22Rv1 (cell line): Measurements from ENCODE around the gene MAPK9.

Source experiments
- H3K27ac ChIP-seq: fragments of 450-650 bp; 2 replicates; pipeline ENCODE4 v1.5.1; 2017
- CTCF ChIP-seq: fragments of 450-650 bp; IDR thresholded peaks from 2 replicates; pipeline ENCODE4 v1.5.1; 2017; ENCODE audit warnings: mild to moderate bottlenecking
- ZFX ChIP-seq: fragments of 450-650 bp; IDR thresholded peaks from 2 replicates; pipeline ENCODE4 v1.6.1; 2017; ENCODE audit warnings: antibody characterized with exemption, borderline replicate concordance

MAPK9 gene

DNA sequence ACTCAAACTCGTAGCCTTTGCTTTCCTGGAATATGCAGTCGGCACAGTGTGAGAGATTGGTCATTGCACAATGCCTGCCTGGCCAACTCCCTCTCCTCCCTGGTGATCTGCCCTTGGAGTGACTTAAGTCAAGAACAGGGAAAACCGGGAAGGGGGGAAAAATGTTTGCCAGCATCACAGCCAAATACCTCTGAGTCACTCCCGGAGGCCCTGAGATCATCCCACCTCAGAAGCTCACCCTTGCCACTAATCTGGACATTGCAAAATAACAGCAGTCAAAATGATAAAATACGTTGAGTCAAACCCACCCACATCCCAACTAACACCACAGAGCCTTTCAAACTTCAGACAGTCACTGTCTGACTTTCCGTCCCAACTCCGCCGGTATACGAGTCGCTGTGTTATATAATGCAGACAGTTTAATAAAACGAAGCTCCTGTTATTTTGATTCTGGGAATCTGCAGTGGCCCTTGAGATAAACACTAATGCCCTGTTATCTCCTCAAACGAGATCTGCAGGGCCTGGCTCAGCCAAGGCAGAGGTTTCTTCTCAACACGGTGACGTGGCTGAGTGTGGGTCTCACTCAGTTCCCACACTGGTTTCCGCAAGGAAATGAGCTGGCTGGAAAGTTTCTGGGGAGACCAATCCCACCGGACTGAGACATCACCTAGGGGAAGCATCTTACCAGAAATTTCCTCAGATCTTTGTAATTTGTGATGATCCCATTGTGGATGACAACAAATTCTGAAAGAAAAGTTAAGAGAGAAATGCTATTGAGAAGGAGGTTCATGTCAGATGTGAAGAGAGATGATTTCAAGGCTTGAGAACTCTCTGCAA is 39.1 kb upstream of the MAPK9 start:
- TF ChIP-seq CTCF: no peak
- no peak for TF ChIP-seq ZFX
- H3K27ac ChIP-seq: no peak overlapping the region

- TF ChIP-seq CTCF (no peak), ZFX (no peak)
- no peak overlapping the region for H3K27ac ChIP-seq
Observed at GRCh38 chr5:180330270-180330648, 38.4 kb upstream of the MAPK9 start.

DNA sequence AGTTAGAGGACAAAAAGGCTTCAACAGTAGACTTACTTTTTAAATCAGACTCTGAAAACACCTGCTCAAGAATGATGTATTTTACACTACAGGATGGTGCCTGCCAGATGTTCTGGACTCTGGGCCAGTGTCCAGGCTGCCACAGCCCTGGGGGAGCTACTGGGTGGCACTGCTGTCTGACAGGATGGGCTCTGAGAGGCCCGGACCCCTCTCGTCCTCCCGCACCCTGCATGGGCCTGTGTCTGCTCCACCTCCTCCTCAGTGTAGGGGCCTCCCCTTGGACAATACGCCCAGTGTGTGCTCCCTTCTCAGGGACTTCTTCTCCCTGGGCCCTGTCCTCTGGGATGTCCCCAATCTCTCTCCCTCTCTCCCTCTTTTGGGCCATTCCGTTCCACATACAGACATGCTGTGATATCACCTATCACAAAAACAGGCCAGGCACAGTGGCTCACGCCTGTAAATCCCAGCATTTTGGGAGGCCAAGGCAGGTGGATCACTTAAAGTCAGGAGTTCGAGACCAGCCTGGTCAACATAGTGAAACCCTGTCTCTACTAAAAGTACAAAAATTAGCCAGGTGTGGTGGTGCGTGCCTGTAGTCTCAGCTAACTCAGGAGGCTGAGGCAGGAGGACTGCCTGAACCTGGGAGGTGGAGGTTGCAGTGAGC is 37.9 kb upstream of the MAPK9 start:
- no peak for TF ChIP-seq ZFX
- TF ChIP-seq CTCF: no peak
- H3K27ac ChIP-seq: no peak overlapping the region

- no peak overlapping the region for H3K27ac ChIP-seq
- TF ChIP-seq ZFX: no peak
- no peak for TF ChIP-seq CTCF
Observed at GRCh38 chr5:180329138-180329435, 37.2 kb upstream of the MAPK9 start.

GRCh38 chr5:180328296-180329137 is 36.6 kb upstream of the MAPK9 start:
- H3K27ac ChIP-seq: no peak overlapping the region
- TF ChIP-seq ZFX: no peak
- peak; percentile 89 for TF ChIP-seq CTCF

GRCh38 chr5:180326989-180327565 is 35.2 kb upstream of the MAPK9 start:
- no peak for TF ChIP-seq ZFX
- no peak overlapping the region for H3K27ac ChIP-seq

- H3K27ac ChIP-seq: no peak overlapping the region
Observed at GRCh38 chr5:180324601-180324950, 32.7 kb upstream of the MAPK9 start.

More at GRCh38 chr5:180324601-180324950, 32.7 kb upstream of the MAPK9 start:
- TF ChIP-seq CTCF (no peak), ZFX (no peak)
